NCI-H1694 treated with DMSO at 0.1 percent for 48 hours (cell line): ENCODE measurements around the gene SET.
A peak's percentile ranks its signal among the peaks of the same experiment; 100 is the strongest.
"Not testable (repeated sequence)": the region's sequence is repeated elsewhere in the genome, so short reads cannot be mapped to it uniquely, and the experiment has no call there.

ENCODE experiments used
- DNase-seq: peaks from one replicate; lab custom pipeline; 2025; lab: John Stamatoyannopoulos, UW

The SET gene

GRCh38 chr9:128687453-128687852 is 1.6 kb upstream of the SET start:
- no peak for DNase-seq

- no peak for DNase-seq
Measured at GRCh38 chr9:128689293-128689774, 312 bp downstream of the SET start.

GRCh38 chr9:128689820-128690683 is 1.0 kb downstream of the SET start:
- DNase-seq = no peak

- DNase-seq = no peak
Measured at GRCh38 chr9:128690684-128691034, 1.6 kb downstream of the SET start.

GRCh38 chr9:128693738-128694137 is 4.7 kb downstream of the SET start:
- DNase-seq = not testable (repeated sequence)

- no peak for DNase-seq
Measured at GRCh38 chr9:128694344-128694743, 5.3 kb downstream of the SET start.

GRCh38 chr9:128696923-128697707 is 8.1 kb downstream of the SET start:
- DNase-seq = no peak

- DNase-seq = not testable (repeated sequence)
Measured at GRCh38 chr9:128699096-128699795, 10.2 kb downstream of the SET start.

- DNase-seq = no peak
Measured at GRCh38 chr9:128701227-128701854, 12.3 kb downstream of the SET start.

GRCh38 chr9:128702445-128702948 is 13.5 kb downstream of the SET start, which contains the start of gene PKN3:
TSS of gene PKN3 (plus strand) at chr9:128702503. CDS start at chr9:128702916, 413 bp downstream.
- peak; percentile 73 for DNase-seq

- peak; percentile 15 for DNase-seq
Measured at GRCh38 chr9:128702949-128703615, 14.1 kb downstream of the SET start.

- no peak for DNase-seq
Measured at GRCh38 chr9:128703616-128704355, 14.8 kb downstream of the SET start.

- no peak for DNase-seq
Measured at GRCh38 chr9:128704356-128704670, 15.3 kb downstream of the SET start.

GRCh38 chr9:128705051-128705965 is 16.3 kb downstream of the SET start:
- no peak for DNase-seq

GRCh38 chr9:128706045-128706444 is 17.0 kb downstream of the SET start:
- no peak for DNase-seq

GRCh38 chr9:128706671-128707381 is 17.8 kb downstream of the SET start:
- no peak for DNase-seq

GRCh38 chr9:128707446-128707845 is 18.4 kb downstream of the SET start:
- no peak for DNase-seq
